ENCODE results near the gene LGSN. TPM values are rescaled to one million over a fixed set of nuclear protein-coding genes. Genes with fewer than 3 reads are reported as not detected.

Gene LGSN
- total RNA-seq, 6 experiments from 2014 or later = 0.09 to 1.7 (median 1.00) TPM; not detected in 2

DNA sequence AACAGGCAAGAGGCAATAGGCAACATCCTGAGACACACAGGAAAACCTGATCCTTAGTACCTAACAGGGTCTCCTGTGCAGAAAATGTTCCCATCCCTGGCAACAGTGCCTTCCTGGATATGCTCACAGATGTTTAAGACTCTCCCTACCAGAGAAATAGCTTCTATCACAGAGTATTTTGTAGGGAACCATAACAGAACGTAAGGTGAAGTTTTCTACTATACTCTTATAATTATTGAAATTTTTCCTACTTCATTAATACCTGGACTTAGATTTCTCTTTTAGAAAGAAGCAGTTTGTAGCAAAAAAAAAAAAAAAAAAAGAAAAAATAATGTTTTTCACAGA lies 33.5 kb upstream of the LGSN start:
- no peaks in the 10 kb centered on the region for H3K36me3 ChIP-seq
- peak overlapping the region; percentile 80 to 87 (median 82) for H3K27ac ChIP-seq
- no peaks in the 10 kb centered on the region for H3K27me3 ChIP-seq
- no peaks in the 10 kb centered on the region for H3K9me3 ChIP-seq
- WGBS (ENCODE audit: insufficient coverage, low coverage, low lambda C conversion rate, missing lambda C conversion rate) = 57% methylated on average over 1 of the region's 1 CpG
- H3K4me3 ChIP-seq = no peak overlapping the region
- DNase-seq = no peak
- ATAC-seq = no peak
- TF ChIP-seq POLR2A (IDR thresholded peaks at IDR 0.05) = no peak
- TF ChIP-seq, protein P1, sequence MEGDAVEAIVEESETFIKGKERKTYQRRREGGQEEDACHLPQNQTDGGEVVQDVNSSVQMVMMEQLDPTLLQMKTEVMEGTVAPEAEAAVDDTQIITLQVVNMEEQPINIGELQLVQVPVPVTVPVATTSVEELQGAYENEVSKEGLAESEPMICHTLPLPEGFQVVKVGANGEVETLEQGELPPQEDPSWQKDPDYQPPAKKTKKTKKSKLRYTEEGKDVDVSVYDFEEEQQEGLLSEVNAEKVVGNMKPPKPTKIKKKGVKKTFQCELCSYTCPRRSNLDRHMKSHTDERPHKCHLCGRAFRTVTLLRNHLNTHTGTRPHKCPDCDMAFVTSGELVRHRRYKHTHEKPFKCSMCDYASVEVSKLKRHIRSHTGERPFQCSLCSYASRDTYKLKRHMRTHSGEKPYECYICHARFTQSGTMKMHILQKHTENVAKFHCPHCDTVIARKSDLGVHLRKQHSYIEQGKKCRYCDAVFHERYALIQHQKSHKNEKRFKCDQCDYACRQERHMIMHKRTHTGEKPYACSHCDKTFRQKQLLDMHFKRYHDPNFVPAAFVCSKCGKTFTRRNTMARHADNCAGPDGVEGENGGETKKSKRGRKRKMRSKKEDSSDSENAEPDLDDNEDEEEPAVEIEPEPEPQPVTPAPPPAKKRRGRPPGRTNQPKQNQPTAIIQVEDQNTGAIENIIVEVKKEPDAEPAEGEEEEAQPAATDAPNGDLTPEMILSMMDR (IDR thresholded peaks at IDR 0.05) = no peak
- H3K4me1 ChIP-seq = peaks cover 0 to 14% (median 8%) of the 10 kb centered on the region in 4 donors
- intact Hi-C loops (cut with DNase I) = loop anchor here in 1 of 2 donors (10.0 kb wide), 1 partner anchor 102 kb away; no protein-coding TSS in a partner anchor

DNA sequence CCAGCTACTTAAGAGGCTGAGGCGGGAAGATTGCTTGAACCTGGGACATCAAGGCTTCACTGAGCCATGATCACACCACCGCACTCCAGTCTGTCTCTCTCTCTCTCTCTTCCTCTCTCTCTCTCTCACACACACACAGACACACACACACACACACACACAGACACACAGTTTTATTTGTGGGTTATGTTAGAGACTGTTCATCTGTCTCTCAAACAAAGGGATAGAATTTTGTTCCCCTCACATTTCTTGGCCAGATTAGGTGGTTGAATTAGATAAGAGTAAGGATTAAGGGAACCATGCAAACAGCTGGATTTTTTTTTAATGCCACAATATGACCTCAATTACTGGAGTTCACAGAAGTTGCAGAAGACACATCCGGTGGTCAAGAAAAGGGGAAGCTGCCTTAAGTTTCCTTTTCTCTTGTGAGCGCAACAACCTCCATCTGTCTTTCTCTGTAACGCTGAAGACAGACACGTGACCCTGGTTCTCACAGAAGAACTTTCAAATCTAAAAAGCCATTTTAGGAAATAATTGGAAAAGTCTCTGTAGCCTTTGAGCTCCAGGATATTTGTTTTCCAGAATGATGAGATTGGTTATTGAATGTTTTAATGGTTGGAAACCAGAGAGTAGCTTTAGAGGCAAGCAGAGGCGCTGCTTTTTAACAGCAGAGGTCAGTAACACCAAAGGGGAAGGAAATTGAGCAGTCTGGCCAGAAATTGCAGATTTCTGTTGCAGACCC lies 32.9 kb upstream of the LGSN start:
- DNase-seq = peak in 1 of 3 donors; percentile 74
- Histone ChIP-seq H3K4me3 (no peak overlapping the region), H3K27me3 (no peaks in the 10 kb centered on the region), H3K36me3 (no peaks in the 10 kb centered on the region), H3K27ac (peak overlapping the region; percentile 80 to 87 (median 82)), H3K4me1 (peaks cover 0 to 14% (median 8%) of the 10 kb centered on the region in 4 donors), H3K9me3 (no peaks in the 10 kb centered on the region)
- ATAC-seq = peak; percentile 87 to 96 (median 90)
- intact Hi-C loops (cut with DNase I) = loop anchor here in 1 of 2 donors (10.0 kb wide), 1 partner anchor 102 kb away; no protein-coding TSS in a partner anchor
- 11% methylated on average over 6 of the region's 7 CpGs for WGBS (ENCODE audit: insufficient coverage, low coverage, low lambda C conversion rate, missing lambda C conversion rate)
- no peak for TF ChIP-seq POLR2A (IDR thresholded peaks at IDR 0.05)
- TF ChIP-seq, protein P1 (IDR thresholded peaks at IDR 0.05) = peak; percentile 74 to 88 (median 86)

DNA sequence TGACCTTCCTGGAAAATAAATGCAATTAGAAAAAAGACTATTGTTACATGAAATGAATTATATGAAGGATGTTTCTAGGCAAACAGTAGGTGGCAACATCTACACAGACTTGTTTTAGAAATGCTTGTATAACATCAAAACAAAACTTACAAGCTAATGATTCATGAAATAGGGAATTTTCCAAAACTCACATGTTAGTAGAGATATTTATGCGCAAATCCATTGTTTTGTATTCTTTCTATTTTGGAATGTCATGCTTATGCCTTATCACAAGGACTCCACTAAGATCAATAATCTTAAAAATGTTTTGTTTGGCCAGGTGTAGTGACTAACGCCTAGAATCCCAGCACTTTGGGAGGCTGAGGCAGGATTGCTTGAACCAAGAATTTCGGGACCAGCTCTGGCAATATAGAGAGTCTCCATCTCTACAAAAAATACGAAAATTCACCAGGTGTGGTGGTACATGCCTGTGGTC lies 32.3 kb upstream of the LGSN start:
- ATAC-seq (peak; percentile 64 to 73 (median 70)), DNase-seq (no peak)
- 7% methylated on average over 4 of the region's 4 CpGs for whole genome bisulfite sequencing (ENCODE audit: insufficient coverage, low coverage, low lambda C conversion rate, missing lambda C conversion rate)
- Histone ChIP-seq H3K27ac (peak overlapping the region; percentile 80 to 87 (median 82)), H3K4me3 (no peak overlapping the region), H3K27me3 (no peaks in the 10 kb centered on the region), H3K36me3 (no peaks in the 10 kb centered on the region), H3K4me1 (peaks cover 0 to 14% (median 8%) of the 10 kb centered on the region in 4 donors), H3K9me3 (no peaks in the 10 kb centered on the region)
- intact Hi-C loops (cut with DNase I) = loop anchor here in 1 of 2 donors (10.0 kb wide), 1 partner anchor 103 kb away; no protein-coding TSS in a partner anchor
- TF ChIP-seq POLR2A (IDR thresholded peaks at IDR 0.05) = no peak
- TF ChIP-seq, protein P1 (IDR thresholded peaks at IDR 0.05) = peak; percentile 57 to 65 (median 64)

DNA sequence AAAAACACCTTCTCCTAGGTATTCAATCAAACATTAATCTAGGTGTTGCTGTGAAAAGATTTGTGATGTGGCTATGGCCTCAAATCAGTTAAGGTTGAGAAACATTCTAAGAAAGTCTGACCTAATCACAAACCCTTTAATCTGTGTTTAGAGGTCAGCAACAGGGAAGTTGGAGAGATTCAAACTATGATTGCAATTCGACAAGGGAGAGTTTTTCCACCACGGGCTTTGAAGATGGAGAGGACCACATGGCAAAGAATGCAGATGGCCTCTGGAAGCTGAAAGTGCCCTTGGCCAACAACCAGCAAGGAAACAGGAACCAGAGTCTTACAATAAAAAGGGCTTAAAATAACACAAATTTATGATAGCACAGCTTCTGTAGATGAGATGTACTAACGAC lies 29.6 kb upstream of the LGSN start:
- H3K4me3 ChIP-seq = no peak overlapping the region
- ATAC-seq (no peak), DNase-seq (no peak)
- TF ChIP-seq, protein P1 (IDR thresholded peaks at IDR 0.05) = no peak
- TF ChIP-seq POLR2A (IDR thresholded peaks at IDR 0.05) = no peak
- no peaks in the 10 kb centered on the region for H3K9me3 ChIP-seq
- no peaks in the 10 kb centered on the region for H3K36me3 ChIP-seq
- intact Hi-C loops (cut with DNase I) = no loop called here
- peaks cover 0 to 14% (median 8%) of the 10 kb centered on the region in 4 donors for H3K4me1 ChIP-seq
- 46% methylated on average over 3 of the region's 3 CpGs for WGBS (ENCODE audit: insufficient coverage, low coverage, low lambda C conversion rate, missing lambda C conversion rate)
- no peaks in the 10 kb centered on the region for H3K27me3 ChIP-seq
- H3K27ac ChIP-seq = no peak overlapping the region

All from right lobe of liver (tissue), 6 donors.